HFFc6 (cell line): ENCODE results near the gene DCTN2. TPM values are rescaled to one million over a fixed set of nuclear protein-coding genes. Genes with fewer than 3 reads are reported as not detected.
"Not testable (repeated sequence)": the region's sequence is repeated elsewhere in the genome, so short reads cannot be mapped to it uniquely, and the experiment has no call there.

Experiments used
- DNase-seq: peaks from one replicate; pipeline ENCODE4 v3.0.0-alpha.2; 2018
- H3K27ac Mint-ChIP-seq: 2 replicates; pipeline ENCODE4 v1.8.0; 2020; ENCODE audit warnings: mild to moderate bottlenecking, mixed read lengths
- H3K27me3 Mint-ChIP-seq: 2 replicates; pipeline ENCODE4 v1.8.0; 2021; ENCODE audit warnings: mild to moderate bottlenecking, moderate library complexity, mixed read lengths; ENCODE audit not compliant: insufficient read depth
- H3K36me3 Mint-ChIP-seq: 2 replicates; pipeline ENCODE4 v1.8.0; 2021; ENCODE audit warnings: low read depth, mixed read lengths
- H3K4me1 Mint-ChIP-seq: 2 replicates; pipeline ENCODE4 v1.8.0; 2020; ENCODE audit warnings: low read depth, mixed read lengths
- H3K4me3 Mint-ChIP-seq: 2 replicates; pipeline ENCODE4 v1.8.0; 2020; ENCODE audit warnings: mild to moderate bottlenecking, moderate library complexity, mixed read lengths
- H3K9me3 Mint-ChIP-seq: 2 replicates; pipeline ENCODE4 v1.8.0; 2020; ENCODE audit warnings: mild to moderate bottlenecking, mixed read lengths
- total RNA-seq, 6 experiments: library from RNA; stranded (reverse); fragmentation: NEBNext Ultra II Directional; extraction: Animal tissue kit (Norgen Biotek cat#: 25700); gene quantifications; 2 replicates in 1 of 6; 3 replicates in 5 of 6; pipeline ENCODE4 v1.2.3, GENCODE V29; 2021
- TF ChIP-seq, protein P1 (sequence below): fragments of 200-600 bp; sonication (generic); IDR thresholded peaks from 2 replicates; pipeline ENCODE4 v1.5.0; 2021; ENCODE audit warnings: antibody characterized with exemption, mild to moderate bottlenecking

Gene DCTN2
- total RNA-seq, 6 experiments from 2014 or later: 110 to 123 (median 116) TPM

DNA sequence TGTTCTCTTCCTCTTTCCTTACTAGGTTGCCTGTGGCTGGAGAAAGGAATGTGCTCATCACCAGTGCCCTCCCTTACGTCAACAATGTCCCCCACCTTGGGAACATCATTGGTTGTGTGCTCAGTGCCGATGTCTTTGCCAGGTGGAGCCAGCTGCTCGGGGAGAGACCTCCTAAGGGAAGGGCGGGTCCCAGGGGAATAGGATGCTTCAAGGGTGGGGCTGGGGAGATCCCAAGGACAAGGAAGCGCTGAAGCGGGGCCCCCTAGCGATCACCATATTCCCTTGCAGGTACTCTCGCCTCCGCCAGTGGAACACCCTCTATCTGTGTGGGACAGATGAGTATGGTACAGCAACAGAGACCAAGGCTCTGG lies 48.9 kb downstream of the DCTN2 start:
- Mint-ChIP-seq H3K36me3 (peaks cover 44% of the 10 kb centered on the region), H3K27me3 (peaks cover 2% of the 10 kb centered on the region), H3K4me1 (no peaks in the 10 kb centered on the region), H3K4me3 (no peak overlapping the region), H3K9me3 (no peaks in the 10 kb centered on the region), H3K27ac (no peak overlapping the region)
- no peak for DNase-seq
- TF ChIP-seq, protein P1, sequence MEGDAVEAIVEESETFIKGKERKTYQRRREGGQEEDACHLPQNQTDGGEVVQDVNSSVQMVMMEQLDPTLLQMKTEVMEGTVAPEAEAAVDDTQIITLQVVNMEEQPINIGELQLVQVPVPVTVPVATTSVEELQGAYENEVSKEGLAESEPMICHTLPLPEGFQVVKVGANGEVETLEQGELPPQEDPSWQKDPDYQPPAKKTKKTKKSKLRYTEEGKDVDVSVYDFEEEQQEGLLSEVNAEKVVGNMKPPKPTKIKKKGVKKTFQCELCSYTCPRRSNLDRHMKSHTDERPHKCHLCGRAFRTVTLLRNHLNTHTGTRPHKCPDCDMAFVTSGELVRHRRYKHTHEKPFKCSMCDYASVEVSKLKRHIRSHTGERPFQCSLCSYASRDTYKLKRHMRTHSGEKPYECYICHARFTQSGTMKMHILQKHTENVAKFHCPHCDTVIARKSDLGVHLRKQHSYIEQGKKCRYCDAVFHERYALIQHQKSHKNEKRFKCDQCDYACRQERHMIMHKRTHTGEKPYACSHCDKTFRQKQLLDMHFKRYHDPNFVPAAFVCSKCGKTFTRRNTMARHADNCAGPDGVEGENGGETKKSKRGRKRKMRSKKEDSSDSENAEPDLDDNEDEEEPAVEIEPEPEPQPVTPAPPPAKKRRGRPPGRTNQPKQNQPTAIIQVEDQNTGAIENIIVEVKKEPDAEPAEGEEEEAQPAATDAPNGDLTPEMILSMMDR: no peak

DNA sequence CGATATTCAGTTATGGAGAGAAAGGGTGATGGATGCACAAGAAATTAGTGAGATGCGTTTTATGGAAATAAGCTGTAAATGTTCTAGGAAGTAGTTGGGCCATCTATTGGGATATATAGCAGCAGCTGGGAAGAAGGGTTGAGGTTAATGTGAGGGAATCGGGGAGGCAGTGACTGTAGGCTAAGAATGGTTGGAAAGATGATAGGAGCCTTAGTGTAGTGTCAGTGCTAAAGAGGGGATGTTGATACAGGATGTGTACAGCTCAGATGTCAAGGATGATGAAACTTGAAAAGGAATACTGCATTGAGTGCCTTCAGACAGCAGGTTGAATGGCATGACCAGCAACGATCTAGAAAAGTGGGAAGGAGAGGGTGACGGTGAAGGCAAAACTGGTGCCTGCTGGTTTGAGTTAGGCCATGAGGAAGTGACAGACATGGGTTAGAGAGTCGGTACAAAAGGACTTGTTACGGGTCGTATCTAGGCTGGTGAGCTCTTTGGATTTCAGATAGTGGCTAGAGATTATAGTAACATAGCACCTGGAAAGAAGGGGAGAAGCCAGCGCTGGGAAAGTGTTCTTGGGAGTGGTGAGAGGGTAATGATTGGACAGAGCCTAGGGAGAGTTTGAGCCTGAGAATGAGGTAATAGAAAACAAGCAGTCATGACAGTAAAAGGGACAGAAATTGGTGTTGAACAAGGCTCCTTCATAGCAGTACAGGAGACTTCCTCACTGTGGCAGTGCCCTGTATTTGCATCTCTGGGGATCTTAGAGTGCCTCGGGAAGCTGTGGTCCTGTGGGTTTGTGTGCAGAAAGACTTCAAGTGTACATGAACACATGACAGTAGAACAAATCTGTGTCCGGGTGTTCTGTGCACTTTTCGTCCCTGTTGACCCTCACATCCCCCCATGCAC lies 49.5 kb downstream of the DCTN2 start:
- Mint-ChIP-seq H3K4me1 (no peaks in the 10 kb centered on the region), H3K36me3 (peaks cover 50% of the 10 kb centered on the region), H3K27ac (no peak overlapping the region), H3K27me3 (peaks cover 2% of the 10 kb centered on the region), H3K4me3 (no peak overlapping the region), H3K9me3 (no peaks in the 10 kb centered on the region)
- DNase-seq: no peak
- TF ChIP-seq, protein P1: no peak

DNA sequence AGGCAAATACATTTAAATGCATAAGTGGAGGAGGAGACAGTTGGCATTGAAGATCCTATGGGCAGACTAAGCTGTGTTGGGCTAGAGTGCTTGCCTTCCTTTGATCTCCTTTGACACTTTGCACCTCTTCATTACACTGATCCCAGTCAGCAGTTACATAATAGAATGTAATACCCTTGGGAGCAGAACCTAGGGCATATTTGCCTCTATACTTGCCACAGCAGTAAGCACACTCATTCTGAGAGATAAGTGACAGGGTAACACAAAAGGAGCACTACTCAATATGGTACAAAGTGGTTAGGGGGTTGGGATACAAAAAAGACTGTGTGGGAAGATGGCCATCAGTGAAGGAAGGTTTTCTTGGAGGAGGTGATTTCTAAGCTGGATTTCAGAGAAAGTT lies 50.2 kb downstream of the DCTN2 start:
- Mint-ChIP-seq H3K36me3 (peaks cover 47% of the 10 kb centered on the region), H3K9me3 (no peaks in the 10 kb centered on the region), H3K27me3 (peaks cover 2% of the 10 kb centered on the region), H3K4me1 (no peaks in the 10 kb centered on the region), H3K4me3 (no peak overlapping the region), H3K27ac (no peak overlapping the region)
- TF ChIP-seq, protein P1: no peak
- no peak for DNase-seq

DNA sequence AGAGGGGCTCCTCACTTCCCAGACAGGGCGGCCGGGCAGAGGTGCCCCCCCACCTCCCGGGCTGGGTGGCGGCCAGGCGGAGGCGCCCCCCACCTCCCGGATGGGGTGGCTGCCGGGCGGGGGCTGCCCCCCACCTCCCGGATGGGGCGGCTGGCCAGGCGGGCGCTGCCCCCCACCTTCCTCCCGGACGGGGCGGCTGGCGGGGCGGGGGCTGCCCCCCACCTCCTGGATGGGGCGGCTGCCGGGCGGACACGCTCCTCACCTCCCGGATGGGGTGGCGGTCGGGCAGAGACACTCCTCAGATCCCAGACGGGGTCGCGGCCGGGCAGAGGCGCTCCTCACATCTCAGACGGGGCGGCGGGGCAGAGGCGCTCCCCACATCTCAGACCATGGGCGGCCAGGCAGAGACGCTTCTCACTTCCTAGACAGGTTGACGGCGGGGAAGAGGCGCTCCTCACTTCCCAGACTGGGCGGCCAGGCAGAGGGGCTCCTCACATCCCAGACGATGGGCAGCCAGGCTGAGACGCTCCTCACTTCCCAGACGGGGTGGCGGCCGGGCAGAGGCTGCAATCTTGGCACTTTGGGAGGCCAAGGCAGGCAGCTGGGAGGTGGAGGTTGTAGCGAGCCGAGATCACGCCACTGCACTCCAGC lies 51.8 kb downstream of the DCTN2 start:
- not testable (repeated sequence) for DNase-seq, H3K27ac Mint-ChIP-seq, H3K27me3 Mint-ChIP-seq, H3K9me3 Mint-ChIP-seq, H3K4me3 Mint-ChIP-seq, H3K4me1 Mint-ChIP-seq
- H3K36me3 Mint-ChIP-seq: peaks cover 40% of the 10 kb centered on the region

DNA sequence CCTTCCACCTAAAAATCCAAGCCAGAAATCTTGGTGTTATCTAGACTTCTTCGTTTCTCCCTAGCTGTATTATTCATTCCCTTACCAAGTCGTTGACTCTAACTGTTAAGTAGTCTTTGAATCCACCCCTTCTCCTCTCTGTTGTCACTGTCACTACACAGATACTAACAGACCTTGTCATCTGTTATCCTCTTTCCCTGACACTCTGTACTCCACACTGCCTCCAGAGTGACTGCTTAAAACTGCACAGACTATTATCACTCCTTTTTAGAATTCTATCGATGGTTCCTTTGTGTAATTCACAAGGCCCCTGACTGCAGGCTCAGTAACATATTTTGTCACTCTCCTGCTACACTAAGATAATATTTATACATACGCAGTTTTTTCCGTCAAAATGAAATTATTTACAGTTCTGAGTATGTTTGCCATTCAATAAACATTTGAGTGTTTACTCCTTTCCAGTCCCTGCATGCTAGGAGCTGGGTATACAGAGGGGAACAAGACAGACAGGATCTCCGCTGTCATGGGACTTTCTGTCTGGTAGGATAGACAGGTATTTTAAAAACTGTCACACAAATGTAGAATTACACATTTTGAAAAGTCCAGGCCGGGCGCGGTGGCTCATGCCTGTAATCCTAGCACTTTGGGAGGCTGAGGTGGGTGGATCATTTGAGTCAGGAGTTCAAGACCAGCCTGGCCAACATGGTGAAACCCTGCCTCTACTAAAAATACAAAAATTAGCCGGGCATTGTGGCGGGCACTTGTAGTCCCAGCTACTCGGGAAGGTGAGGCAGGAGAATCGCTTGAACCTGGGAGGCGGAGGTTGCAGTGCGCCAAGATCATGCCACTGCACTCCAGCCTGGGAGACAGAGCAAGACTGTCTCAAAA lies 55.4 kb downstream of the DCTN2 start:
- Mint-ChIP-seq H3K27me3 (peaks cover 2% of the 10 kb centered on the region; the same call in 1 of the 2 replicates), H3K36me3 (peaks cover 33% of the 10 kb centered on the region), H3K9me3 (no peaks in the 10 kb centered on the region), H3K4me1 (peaks cover 18% of the 10 kb centered on the region), H3K27ac (no peak overlapping the region; the same call in 1 of the 2 replicates), H3K4me3 (no peak overlapping the region)
- DNase-seq: no peak
- TF ChIP-seq, protein P1: peak; percentile 42
